Osteocyte (in vitro differentiated cells): ENCODE measurements around the gene KLHL20. TPM values are rescaled to one million over a fixed set of nuclear protein-coding genes. Genes with fewer than 3 reads are reported as not detected.
"Not testable (repeated sequence)": the region's sequence is repeated elsewhere in the genome, so short reads cannot be mapped to it uniquely, and the experiment has no call there.

Experiments
- DNase-seq: peaks from one replicate; pipeline ENCODE4 v3.0.0; 2021; ENCODE audit warnings: mixed read lengths; ENCODE audit not compliant: unreplicated experiment; ENCODE audit errors: extremely low spot score
- H3K27ac Mint-ChIP-seq: one replicate; pipeline ENCODE4 v1.8.0; 2021; ENCODE audit warnings: mild to moderate bottlenecking, mixed read lengths; ENCODE audit not compliant: unreplicated experiment
- H3K27me3 Mint-ChIP-seq: one replicate; pipeline ENCODE4 v1.8.0; 2021; ENCODE audit warnings: mixed read lengths; ENCODE audit not compliant: unreplicated experiment
- H3K36me3 Mint-ChIP-seq: one replicate; pipeline ENCODE4 v1.8.0; 2021; ENCODE audit warnings: mixed read lengths; ENCODE audit not compliant: unreplicated experiment
- H3K4me1 Mint-ChIP-seq: one replicate; pipeline ENCODE4 v1.8.0; 2021; ENCODE audit warnings: mixed read lengths; ENCODE audit not compliant: unreplicated experiment
- H3K4me3 Mint-ChIP-seq: one replicate; pipeline ENCODE4 v1.8.0; 2021; ENCODE audit warnings: mild to moderate bottlenecking, moderate library complexity, mixed read lengths; ENCODE audit not compliant: unreplicated experiment
- H3K9me3 Mint-ChIP-seq: one replicate; pipeline ENCODE4 v1.8.0; 2021; ENCODE audit warnings: mixed read lengths; ENCODE audit not compliant: unreplicated experiment
- total RNA-seq: library from RNA; stranded (reverse); gene quantifications from 2 replicates; pipeline ENCODE4 v1.2.1, GENCODE V29; 2021
- TF ChIP-seq, protein P1 (sequence below): fragments of 200-600 bp; sonication (generic); IDR thresholded peaks from 2 replicates; pipeline ENCODE4 v1.5.0; 2021; ENCODE audit warnings: antibody characterized with exemption, mild to moderate bottlenecking, moderate library complexity

Gene KLHL20
- total RNA-seq, 1 donor from 2014 or later, result 27.1 TPM

GRCh38 chr1:173768827-173769226 lies 54.0 kb downstream of the KLHL20 start:
- DNase-seq, result no peak
- no peaks in the 10 kb centered on the region for H3K4me1 Mint-ChIP-seq

DNA sequence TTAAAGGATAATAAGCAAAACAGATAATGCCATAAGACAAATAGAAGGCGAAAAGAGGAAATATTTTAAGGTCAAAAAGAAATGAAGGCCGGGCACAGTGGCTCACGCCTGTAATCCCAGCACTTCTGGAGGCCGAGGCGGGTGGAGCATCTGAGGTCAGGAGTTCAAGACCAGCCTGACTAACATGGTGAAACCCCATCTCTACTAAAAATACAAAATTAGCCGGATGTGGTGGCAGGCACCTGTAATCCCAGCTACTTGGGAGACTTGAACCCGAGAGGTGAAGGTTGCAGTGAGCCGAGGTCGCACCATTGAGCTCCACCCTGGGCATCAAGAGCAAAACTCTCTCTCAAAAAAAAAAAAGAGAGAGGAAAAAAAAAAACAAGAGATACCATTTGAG lies 55.5 kb downstream of the KLHL20 start:
- not testable (repeated sequence) for H3K27me3 Mint-ChIP-seq, H3K27ac Mint-ChIP-seq
- peaks cover 25% of the 10 kb centered on the region for H3K36me3 Mint-ChIP-seq

More at GRCh38 chr1:173768827-173769226, 54.0 kb downstream of the KLHL20 start:
- Mint-ChIP-seq H3K4me3 (no peak overlapping the region), H3K9me3 (peaks cover 8% of the 10 kb centered on the region), H3K27ac (no peak overlapping the region), H3K27me3 (no peaks in the 10 kb centered on the region), H3K36me3 (peaks cover 23% of the 10 kb centered on the region)
- TF ChIP-seq, protein P1, sequence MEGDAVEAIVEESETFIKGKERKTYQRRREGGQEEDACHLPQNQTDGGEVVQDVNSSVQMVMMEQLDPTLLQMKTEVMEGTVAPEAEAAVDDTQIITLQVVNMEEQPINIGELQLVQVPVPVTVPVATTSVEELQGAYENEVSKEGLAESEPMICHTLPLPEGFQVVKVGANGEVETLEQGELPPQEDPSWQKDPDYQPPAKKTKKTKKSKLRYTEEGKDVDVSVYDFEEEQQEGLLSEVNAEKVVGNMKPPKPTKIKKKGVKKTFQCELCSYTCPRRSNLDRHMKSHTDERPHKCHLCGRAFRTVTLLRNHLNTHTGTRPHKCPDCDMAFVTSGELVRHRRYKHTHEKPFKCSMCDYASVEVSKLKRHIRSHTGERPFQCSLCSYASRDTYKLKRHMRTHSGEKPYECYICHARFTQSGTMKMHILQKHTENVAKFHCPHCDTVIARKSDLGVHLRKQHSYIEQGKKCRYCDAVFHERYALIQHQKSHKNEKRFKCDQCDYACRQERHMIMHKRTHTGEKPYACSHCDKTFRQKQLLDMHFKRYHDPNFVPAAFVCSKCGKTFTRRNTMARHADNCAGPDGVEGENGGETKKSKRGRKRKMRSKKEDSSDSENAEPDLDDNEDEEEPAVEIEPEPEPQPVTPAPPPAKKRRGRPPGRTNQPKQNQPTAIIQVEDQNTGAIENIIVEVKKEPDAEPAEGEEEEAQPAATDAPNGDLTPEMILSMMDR, result no peak

GRCh38 chr1:173771560-173771959 lies 56.8 kb downstream of the KLHL20 start:
- TF ChIP-seq, protein P1, result no peak
- Mint-ChIP-seq H3K27ac (no peak overlapping the region), H3K9me3 (peaks cover 9% of the 10 kb centered on the region), H3K36me3 (peaks cover 33% of the 10 kb centered on the region), H3K4me1 (no peaks in the 10 kb centered on the region), H3K27me3 (no peaks in the 10 kb centered on the region), H3K4me3 (no peak overlapping the region)
- DNase-seq, result no peak

More for the DNA sequence above, 55.5 kb downstream of the KLHL20 start:
- not testable (repeated sequence) for DNase-seq, H3K9me3 Mint-ChIP-seq, H3K4me1 Mint-ChIP-seq, H3K4me3 Mint-ChIP-seq

DNA sequence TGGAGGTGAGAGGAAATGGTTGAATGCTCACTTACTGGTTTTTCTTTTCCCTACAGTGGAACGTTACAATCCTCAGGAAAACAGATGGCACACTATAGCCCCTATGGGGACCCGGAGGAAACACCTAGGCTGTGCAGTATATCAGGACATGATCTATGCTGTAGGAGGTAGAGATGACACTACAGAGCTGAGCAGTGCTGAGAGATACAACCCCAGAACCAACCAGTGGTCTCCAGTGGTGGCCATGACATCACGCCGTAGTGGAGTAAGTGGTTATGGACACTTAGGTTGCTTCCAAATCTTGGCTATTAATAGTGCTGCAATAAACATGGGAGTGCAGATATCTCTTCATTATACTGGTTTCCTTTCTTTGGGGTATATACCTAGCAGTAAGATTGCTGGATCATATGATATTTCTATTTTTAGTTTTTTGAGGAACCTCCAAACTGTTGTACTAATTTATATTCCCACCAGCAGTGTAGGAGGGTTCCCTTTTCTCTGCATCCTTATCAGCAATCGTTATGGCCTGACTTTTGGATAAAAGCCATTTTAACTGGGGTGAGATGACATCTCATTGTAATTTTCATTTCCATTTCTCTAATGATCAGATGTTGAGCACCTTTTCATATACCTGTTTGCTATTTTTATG lies 60.9 kb downstream of the KLHL20 start:
- no peak for DNase-seq
- Mint-ChIP-seq H3K36me3 (peaks cover 51% of the 10 kb centered on the region), H3K27me3 (no peaks in the 10 kb centered on the region), H3K4me3 (no peak overlapping the region), H3K9me3 (peaks cover 17% of the 10 kb centered on the region), H3K4me1 (peaks cover 1% of the 10 kb centered on the region), H3K27ac (no peak overlapping the region)
- TF ChIP-seq, protein P1, result no peak

DNA sequence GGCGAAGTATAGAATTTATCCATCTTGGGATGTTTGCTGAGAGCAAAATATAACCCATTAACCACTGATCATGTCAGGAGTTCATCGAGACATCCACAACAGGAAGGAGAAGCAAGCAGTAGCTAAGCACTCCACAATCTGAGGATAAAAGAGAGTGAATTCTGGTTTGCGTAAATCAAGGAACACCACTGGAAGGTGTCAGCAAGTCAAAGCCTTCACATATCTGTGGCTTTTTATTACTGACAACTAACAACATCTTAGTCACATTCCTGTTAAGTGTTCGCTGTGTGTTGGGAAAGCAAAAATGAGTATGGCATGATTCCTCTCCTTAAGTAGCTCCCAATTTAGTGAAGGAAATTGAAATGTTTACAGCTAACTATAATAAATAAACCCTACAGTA lies 65.2 kb downstream of the KLHL20 start:
- no peaks in the 10 kb centered on the region for H3K27me3 Mint-ChIP-seq
- peaks cover 1% of the 10 kb centered on the region for H3K4me1 Mint-ChIP-seq

More for the DNA sequence above, 65.2 kb downstream of the KLHL20 start:
- TF ChIP-seq, protein P1, result no peak
- Mint-ChIP-seq H3K9me3 (peaks cover 17% of the 10 kb centered on the region), H3K4me3 (no peak overlapping the region), H3K27ac (no peak overlapping the region), H3K36me3 (peaks cover 61% of the 10 kb centered on the region)
- no peak for DNase-seq
